HepG2 (cell line): ENCODE measurements around the gene JUND. TPM values are rescaled to one million over a fixed set of nuclear protein-coding genes. Genes with fewer than 3 reads are reported as not detected.

Experiments
- ATAC-seq: fragments of 200-7000 bp; cut with Tn5 transposase; 3 replicates; pipeline ENCODE4 v1.9.1; 2020; ENCODE audit warnings: mild to moderate bottlenecking, moderate library complexity
- BruUV-seq: library from RNA; stranded (reverse); fragments of 400-500 nt; replicated peaks from 2 replicates; lab custom pipeline; 2021; lab: Mats Ljungman, UMichigan
- CTCF ChIA-PET: fragments of 300-600 bp; formaldehyde crosslinking; extraction: SDS; loops from one replicate; lab custom pipeline; 2021; ENCODE audit warnings: low total read pairs, inconsistent platforms, low intra/inter-chr PET ratio; lab: Yijun Ruan, JAX
- POLR2A ChIA-PET: fragments of 350-600 bp; sonication (Branson Sonifier 250); formaldehyde crosslinking; loops from one replicate; lab custom pipeline; 2020; ENCODE audit warnings: antibody characterized with exemption, inconsistent platforms; lab: Yijun Ruan, JAX
- DNase-seq: peaks from one replicate; pipeline ENCODE4 v3.0.0-alpha.2; 2015; ENCODE audit warnings: low spot score
- FAIRE-seq: peaks from 3 replicates; lab custom pipeline; 2011; peaks lifted over from hg19 to GRCh38; lab: Jason Lieb, UNC
- H2AFZ ChIP-seq: one replicate; pipeline ENCODE4 v1.6.1; 2011; ENCODE audit warnings: low read length, inconsistent platforms
- H3K27ac ChIP-seq: fragments of 300-600 bp; 3 replicates; pipeline ENCODE4 v1.8.0; 2011; ENCODE audit warnings: mixed run types, mild to moderate bottlenecking, mixed read lengths, low read length, inconsistent platforms; ENCODE audit not compliant: insufficient read depth; ENCODE audit errors: extremely low read length
- H3K27me3 ChIP-seq, 2 experiments: fragments of 200-600 bp in 1 of 2; 2 replicates in 1 of 2; 3 replicates in 1 of 2; pipeline versions ENCODE4 v1.6.0 to v1.8.0; 2011; ENCODE audit warnings: low read length in 2 of 2, mild to moderate bottlenecking in 2 of 2, moderate library complexity in 2 of 2, inconsistent platforms in 1 of 2; ENCODE audit not compliant: insufficient read depth in 2 of 2, control insufficient read depth in 1 of 2
- H3K36me3 ChIP-seq, 2 experiments: fragments of 200-600 bp in 1 of 2; replicated peaks in 1 of 2; 2 replicates in 1 of 2; 3 replicates in 1 of 2; pipeline versions ENCODE4 v1.5.1 to v1.8.0; 2011; ENCODE audit warnings: low read length in 2 of 2, inconsistent platforms in 1 of 2; ENCODE audit not compliant: insufficient read depth in 2 of 2, control insufficient read depth in 1 of 2
- H3K4me1 ChIP-seq: 2 replicates; pipeline ENCODE4 v1.5.1; 2012; ENCODE audit warnings: low read length, inconsistent platforms; ENCODE audit not compliant: insufficient read depth
- H3K4me2 ChIP-seq: 2 replicates; pipeline ENCODE4 v1.6.0; 2011; ENCODE audit warnings: low read depth, low read length, inconsistent platforms
- H3K4me3 ChIP-seq, 3 experiments: fragments of 200-600 bp in 1 of 3; sonication (generic), shearing (Covaris generic) in 1 of 3; replicated peaks in 1 of 3; 2 replicates each; pipeline ENCODE4 v1.5.1; 2011 to 2016; ENCODE audit warnings: low read length in 3 of 3, inconsistent platforms in 2 of 3, low read depth in 2 of 3, mild to moderate bottlenecking in 2 of 3, control low read depth in 1 of 3, mixed read lengths in 1 of 3; ENCODE audit not compliant: insufficient read depth in 1 of 3
- H3K79me2 ChIP-seq: one replicate; pipeline ENCODE4 v1.6.1; 2011; ENCODE audit warnings: low read length, inconsistent platforms; ENCODE audit not compliant: insufficient read depth
- H3K9ac ChIP-seq: 2 replicates; pipeline ENCODE4 v1.6.0; 2011; ENCODE audit warnings: mild to moderate bottlenecking, low read depth, low read length, inconsistent platforms; ENCODE audit not compliant: insufficient read depth
- H3K9me3 ChIP-seq: 2 replicates; pipeline ENCODE4 v1.5.1; 2012; ENCODE audit warnings: mild to moderate bottlenecking, low read length
- H4K20me1 ChIP-seq: 2 replicates; pipeline ENCODE4 v1.6.0; 2011; ENCODE audit warnings: inconsistent platforms, mild to moderate bottlenecking, low read length, moderate library complexity; ENCODE audit not compliant: insufficient read depth
- AHDC1 ChIP-seq: sonication (generic); formaldehyde crosslinking; IDR thresholded peaks from 2 replicates; pipeline ENCODE4 v1.5.1; 2020; ENCODE audit warnings: mild to moderate bottlenecking, missing genetic modification reagents, borderline replicate concordance
- GABPB1 ChIP-seq: IDR thresholded peaks from 2 replicates; pipeline ENCODE4 v1.6.1; 2016; ENCODE audit warnings: mild to moderate bottlenecking, missing genetic modification reagents, moderate library complexity, missing compliant biosample characterization
- KDM4B ChIP-seq: sonication (generic); formaldehyde crosslinking; IDR thresholded peaks from 2 replicates; pipeline ENCODE4 v1.4.0; 2020; ENCODE audit warnings: missing genetic modification reagents
- NFRKB ChIP-seq: fragments of 450-650 bp; IDR thresholded peaks from 2 replicates; pipeline ENCODE4 v1.6.1; 2017
- STAG1 ChIP-seq: sonication (generic); formaldehyde crosslinking; IDR thresholded peaks from 2 replicates; pipeline ENCODE4 v1.4.0; 2020; ENCODE audit warnings: missing genetic modification reagents
- TRIM24 ChIP-seq: sonication (generic); formaldehyde crosslinking; IDR thresholded peaks from 2 replicates; pipeline ENCODE4 v1.8.0; 2022; ENCODE audit warnings: mild to moderate bottlenecking, missing genetic modification reagents
- ZNF383 ChIP-seq: sonication (generic); formaldehyde crosslinking; IDR thresholded peaks from 2 replicates; pipeline ENCODE4 v1.4.0; 2020; ENCODE audit warnings: missing genetic modification reagents, mild to moderate bottlenecking, borderline replicate concordance
- ZNF510 ChIP-seq: sonication (generic); formaldehyde crosslinking; IDR thresholded peaks from 2 replicates; pipeline ENCODE4 v1.4.0; 2020; ENCODE audit warnings: low read depth, mild to moderate bottlenecking, missing genetic modification reagents
- ZNF652 ChIP-seq: IDR thresholded peaks from 2 replicates; pipeline ENCODE4 v1.6.1; 2016; ENCODE audit warnings: low read depth, borderline replicate concordance
- ZNF687 ChIP-seq: sonication (generic); formaldehyde crosslinking; IDR thresholded peaks from 2 replicates; pipeline ENCODE4 v1.5.1; 2020; ENCODE audit warnings: mild to moderate bottlenecking, missing genetic modification reagents, moderate library complexity
- ZNF788 ChIP-seq: sonication (generic); formaldehyde crosslinking; IDR thresholded peaks from 2 replicates; pipeline ENCODE4 v1.5.0; 2020; ENCODE audit warnings: mild to moderate bottlenecking, missing genetic modification reagents, borderline replicate concordance
- WGBS: methylation state at CpG from one replicate; pipeline ENCODE4 v1.1.6; 2017; ENCODE audit warnings: low lambda C conversion rate; 5-methylcytosine and 5-hydroxymethylcytosine counted together
- in situ Hi-C: cut with HindIII; loops from 2 replicates; pipeline ENCODE4 v1.10.0; 2017; ENCODE audit warnings: low pct_unique_long_range_greater_than_20kb; ENCODE audit not compliant: extremely low pct_ligation_motif_present
- intact Hi-C: fragments of 100-400 bp; cut with micrococcal nuclease; formaldehyde crosslinking; loops from one replicate; pipeline ENCODE4 v1.10.0; 2022; ENCODE audit not compliant: unreplicated experiment
- polyA plus RNA-seq, 8 experiments: library from polyadenylated mRNA; depleted of rRNA in 3 of 8; stranded (reverse) in 7 of 8; unstranded in 1 of 8; fragments of >200 nt; fragmentation: Illumina TruSeq in 4 of 8; extraction: Trizol in 4 of 8; gene quantifications; 2 replicates each; pipeline versions ENCODE4 v1.2.1 to v1.2.3, GENCODE V29; 2011 to 2016; ENCODE audit warnings: low read depth in 4 of 8, missing spikeins in 1 of 8, mixed read lengths in 1 of 8; ENCODE audit not compliant: insufficient read depth in 1 of 8
- total RNA-seq, 5 experiments: library from RNA; depleted of rRNA; stranded (reverse); fragments of >200 nt; fragmentation: Illumina TruSeq; extraction: Trizol; gene quantifications; 2 replicates each; pipeline ENCODE4 v1.2.3, GENCODE V29; 2016; ENCODE audit warnings: low read depth in 1 of 5

JUND gene
- total and polyA plus RNA-seq, 2 of the 13 experiments (the other 11 are each of a cell fraction or from before 2014, with no cell fraction given), result 41.2 to 59.8 TPM

GRCh38 chr19:18282021-18282787 lies 782 bp upstream of the JUND start:
- under 1% methylated on average over 17 of the region's 27 CpGs for WGBS
- ChIA-PET CTCF (interaction anchor here (1.5 kb wide), 1 partner anchor 41 kb away, joined by 3 read pairs; no protein-coding TSS in a partner anchor), POLR2A (interaction anchor here (0.5 to 7.1 kb wide), 27 partner anchors 10 to 240 kb away, joined by 3 to 278 read pairs (median 6); partner anchors contain the start of genes ELL, GDF15, LSM4 and MPV17L2)
- H3K79me2 ChIP-seq, result peaks cover 26% of the 10 kb centered on the region
- DNase-seq (peak; percentile 60), FAIRE-seq (no peak), ATAC-seq (peak; percentile 24)
- no peaks in the 10 kb centered on the region for H3K9me3 ChIP-seq
- H3K36me3 ChIP-seq, result peaks cover 2 to 10% of the 10 kb centered on the region in 2 experiments; a peak in 4 of 5 replicates
- H3K9ac ChIP-seq, result peak overlapping the region; percentile 98
- no peaks in the 10 kb centered on the region; a peak in 1 of 5 replicates for H3K27me3 ChIP-seq
- TSS peak; percentile 95 for BruUV-seq
- peak overlapping the region; percentile 50 to 73 (median 71); a peak in 5 of 6 replicates for H3K4me3 ChIP-seq
- peaks cover 22% of the 10 kb centered on the region for H4K20me1 ChIP-seq
- no peak overlapping the region for H2AFZ ChIP-seq
- H3K4me1 ChIP-seq, result peaks cover 64% of the 10 kb centered on the region
- in situ Hi-C loops, result no loop called here
- peak overlapping the region; percentile 92 for H3K4me2 ChIP-seq
- intact Hi-C loops, result loop anchor here (1.0 to 10.0 kb wide), 2 partner anchors 19 to 243 kb away; partner anchors contain the start of gene ELL
- peak overlapping the region; percentile 99 for H3K27ac ChIP-seq
- TF ChIP-seq ZNF383 (CRISPR knock-in tag) (0 out of 2 replicates have a peak, but pooled peaks have one; percentile 59), TRIM24 (no peak), ZNF687 (CRISPR knock-in tag) (peak; percentile 64), GABPB1 (CRISPR knock-in tag) (0 out of 2 replicates have a peak, but pooled peaks have one; percentile 32), ZNF510 (0 out of 2 replicates have a peak, but pooled peaks have one; percentile 20), STAG1 (CRISPR knock-in tag) (0 out of 2 replicates have a peak, but pooled peaks have one; percentile 6), ZNF788 (CRISPR knock-in tag) (peak; percentile 43; the same call in 1 of the 2 replicates), ZNF652 (CRISPR knock-in tag) (peak; percentile 93), AHDC1 (0 out of 2 replicates have a peak, but pooled peaks have one; percentile 36), NFRKB (no peak), KDM4B (CRISPR knock-in tag) (peak; percentile 81)
